Measurements from ENCODE around the gene ZDHHC18. TPM values are rescaled to one million over a fixed set of nuclear protein-coding genes. Genes with fewer than 3 reads are reported as not detected.

The ZDHHC18 gene
- total RNA-seq, 2 experiments from 2014 or later, result 18.2 to 19.5 TPM

- Histone ChIP-seq H4K20me1 (ENCODE audit: insufficient read depth, low read length) (no peaks in the 10 kb centered on the region), H3K9me2 (ENCODE audit: insufficient read depth, low read length) (no peaks in the 10 kb centered on the region), H3K4me3 (ENCODE audit: low read depth, low read length, poor library complexity, severe bottlenecking) (no peak overlapping the region), H2AFZ (ENCODE audit: low read length) (no peak overlapping the region), H3K27ac (ENCODE audit: low read depth, low read length, poor library complexity, severe bottlenecking) (no peak overlapping the region), H3K4me2 (ENCODE audit: low read length) (no peak overlapping the region), H3K4me1 (ENCODE audit: insufficient read depth, low read length, poor library complexity, severe bottlenecking) (peaks cover 4% of the 10 kb centered on the region), H3K36me3 (ENCODE audit: insufficient read depth, low read length) (peaks cover 90% of the 10 kb centered on the region), H3K9me3 (ENCODE audit: low read length) (no peaks in the 10 kb centered on the region), H3K79me2 (ENCODE audit: insufficient read depth, low read depth, low read length) (no peaks in the 10 kb centered on the region)
- TF ChIP-seq EZH2phosphoT487 (IDR thresholded peaks at IDR 0.05; ENCODE audit: borderline replicate concordance, low read depth, low read length), result no peak
- TF ChIP-seq CTCF (conservative IDR thresholded peaks at IDR 0.05; ENCODE audit: low read length), result no peak
- DNase-seq (ENCODE audit: low spot score), result no peak
- no TSS peak for BruUV-seq (replicated peaks)
- POLR2A ChIA-PET, result no interaction called here
- intact Hi-C loops (cut with micrococcal nuclease; ENCODE audit: unreplicated experiment), result no loop called here
- CTCF ChIA-PET (ENCODE audit: unreplicated experiment), result no interaction called here
These were observed 46.0 kb upstream of the ZDHHC18 start for GRCh38 chr1:26780344-26780957.

- Histone ChIP-seq H3K79me2 (ENCODE audit: insufficient read depth, low read depth, low read length) (no peaks in the 10 kb centered on the region), H3K36me3 (ENCODE audit: insufficient read depth, low read length) (peaks cover 81% of the 10 kb centered on the region), H3K9me3 (ENCODE audit: low read length) (no peaks in the 10 kb centered on the region), H3K4me2 (ENCODE audit: low read length) (no peak overlapping the region), H3K9me2 (ENCODE audit: insufficient read depth, low read length) (no peaks in the 10 kb centered on the region), H3K4me3 (ENCODE audit: low read depth, low read length, poor library complexity, severe bottlenecking) (no peak overlapping the region), H4K20me1 (ENCODE audit: insufficient read depth, low read length) (no peaks in the 10 kb centered on the region), H3K4me1 (ENCODE audit: insufficient read depth, low read length, poor library complexity, severe bottlenecking) (peaks cover 12% of the 10 kb centered on the region), H3K27ac (ENCODE audit: low read depth, low read length, poor library complexity, severe bottlenecking) (no peak overlapping the region), H2AFZ (ENCODE audit: low read length) (no peak overlapping the region)
- CTCF ChIA-PET (ENCODE audit: unreplicated experiment), result no interaction called here
- POLR2A ChIA-PET, result interaction anchor here (0.7 to 0.8 kb wide), 2 partner anchors 22 to 36 kb away, joined by 3 read pairs; no protein-coding TSS in a partner anchor
- TF ChIP-seq EZH2phosphoT487 (IDR thresholded peaks at IDR 0.05; ENCODE audit: borderline replicate concordance, low read depth, low read length), result no peak
- TF ChIP-seq CTCF (conservative IDR thresholded peaks at IDR 0.05; ENCODE audit: low read length), result no peak
- TSS peak; percentile 59 for BruUV-seq (replicated peaks)
- no peak for DNase-seq (ENCODE audit: low spot score)
- intact Hi-C loops (cut with micrococcal nuclease; ENCODE audit: unreplicated experiment), result no loop called here
These were observed 45.2 kb upstream of the ZDHHC18 start for GRCh38 chr1:26781206-26781825.

- H3K4me1 ChIP-seq (ENCODE audit: insufficient read depth, low read length, poor library complexity, severe bottlenecking), result peaks cover 24% of the 10 kb centered on the region
- DNase-seq (ENCODE audit: low spot score), result no peak
- no peaks in the 10 kb centered on the region for H4K20me1 ChIP-seq (ENCODE audit: insufficient read depth, low read length)
- H3K27ac ChIP-seq (ENCODE audit: low read depth, low read length, poor library complexity, severe bottlenecking), result peak overlapping the region; percentile 0
- POLR2A ChIA-PET, result no interaction called here
- CTCF ChIA-PET (ENCODE audit: unreplicated experiment), result no interaction called here
- no peak overlapping the region for H3K4me2 ChIP-seq (ENCODE audit: low read length)
- H2AFZ ChIP-seq (ENCODE audit: low read length), result no peak overlapping the region
- no TSS peak for BruUV-seq (replicated peaks)
- H3K9me2 ChIP-seq (ENCODE audit: insufficient read depth, low read length), result no peaks in the 10 kb centered on the region
- H3K9me3 ChIP-seq (ENCODE audit: low read length), result no peaks in the 10 kb centered on the region
- H3K79me2 ChIP-seq (ENCODE audit: insufficient read depth, low read depth, low read length), result no peaks in the 10 kb centered on the region
- TF ChIP-seq CTCF (conservative IDR thresholded peaks at IDR 0.05; ENCODE audit: low read length) (no peak), EZH2phosphoT487 (IDR thresholded peaks at IDR 0.05; ENCODE audit: borderline replicate concordance, low read depth, low read length) (no peak)
- H3K36me3 ChIP-seq (ENCODE audit: insufficient read depth, low read length), result peaks cover 68% of the 10 kb centered on the region
- intact Hi-C loops (cut with micrococcal nuclease; ENCODE audit: unreplicated experiment), result no loop called here
- H3K4me3 ChIP-seq (ENCODE audit: low read depth, low read length, poor library complexity, severe bottlenecking), result no peak overlapping the region
These were observed 43.8 kb upstream of the ZDHHC18 start for GRCh38 chr1:26782521-26783212.

All from OCI-LY7 (cell line).